NT2/D1 (cell line): ENCODE data around the gene MYORG.

Experiments
- SUZ12 ChIP-seq: IDR thresholded peaks from 2 replicates; pipeline ENCODE4 v1.6.1; 2011; ENCODE audit not compliant: insufficient read length, insufficient read depth; ENCODE audit errors: extremely low read depth
- YY1 ChIP-seq: IDR thresholded peaks from 2 replicates; pipeline ENCODE4 v1.6.1; 2011; ENCODE audit not compliant: insufficient read length, insufficient read depth
- ZNF274 ChIP-seq: IDR thresholded peaks from 2 replicates; pipeline ENCODE4 v1.6.1; 2011; ENCODE audit warnings: mild to moderate bottlenecking, low read depth, low read length

- TF ChIP-seq SUZ12 (no peak), ZNF274 (no peak), YY1 (no peak)
Measured at GRCh38 chr9:34373749-34374148, 2.9 kb downstream of the MYORG start.
